K562 (cell line): ENCODE results near the gene LPCAT3. TPM values are rescaled to one million over a fixed set of nuclear protein-coding genes. Genes with fewer than 3 reads are reported as not detected.

Experiments used
- ATAC-seq: fragments of 200-7000 bp; cut with Tn5 transposase; 3 replicates; pipeline ENCODE4 v1.9.1; 2020; ENCODE audit warnings: moderate library complexity
- BruUV-seq: library from RNA; stranded (reverse); fragments of 400-500 nt; replicated peaks from 2 replicates; lab custom pipeline; 2021; lab: Mats Ljungman, UMichigan
- CTCF ChIA-PET: fragments of 300-600 bp; formaldehyde crosslinking; extraction: SDS; loops from one replicate; lab custom pipeline; 2021; ENCODE audit warnings: low intra/inter-chr PET ratio; lab: Yijun Ruan, JAX
- POLR2A ChIA-PET: fragments of 300-600, 350-650 bp; sonication (Branson Sonifier 250); formaldehyde crosslinking; extraction: SDS; loops from one replicate; lab custom pipeline; 2021; ENCODE audit warnings: antibody characterized with exemption, inconsistent platforms; lab: Yijun Ruan, JAX
- DNase-seq, 4 experiments: peaks; one replicate each; pipeline versions ENCODE4 v3.0.0 to v3.0.0-alpha.2; 2011 to 2018; ENCODE audit warnings: low spot score in 3 of 4, mixed read lengths in 3 of 4; ENCODE audit errors: extremely low read depth in 1 of 4
- FAIRE-seq: peaks from 2 replicates; lab custom pipeline; 2011; peaks lifted over from hg19 to GRCh38; lab: Jason Lieb, UNC
- H2AFZ ChIP-seq: 2 replicates; pipeline ENCODE4 v1.6.0; 2011; ENCODE audit warnings: low read depth, low read length, control low read depth, inconsistent platforms
- H3K27ac ChIP-seq: fragments of 200-600 bp; 3 replicates; pipeline ENCODE4 v1.8.0; 2011; ENCODE audit warnings: low read depth, mild to moderate bottlenecking, control low read depth, inconsistent platforms, low read length, moderate library complexity, mixed read lengths; ENCODE audit errors: extremely low read depth
- H3K27me3 ChIP-seq, 2 experiments: fragments of 300-600 bp in 1 of 2; 2 replicates in 1 of 2; 3 replicates in 1 of 2; pipeline versions ENCODE4 v1.6.0 to v1.8.0; 2011; ENCODE audit warnings: inconsistent platforms in 2 of 2, low read length in 2 of 2, mild to moderate bottlenecking in 1 of 2, mixed read lengths in 1 of 2, moderate library complexity in 1 of 2; ENCODE audit not compliant: control insufficient read depth in 2 of 2, insufficient read depth in 2 of 2
- H3K36me3 ChIP-seq: fragments of 300-600 bp; 3 replicates; pipeline ENCODE4 v1.8.0; 2011; ENCODE audit warnings: mild to moderate bottlenecking, low read length, inconsistent platforms; ENCODE audit not compliant: control insufficient read depth, insufficient read depth
- H3K4me1 ChIP-seq, 2 experiments: fragments of 200-600 bp in 1 of 2; replicated peaks in 1 of 2; 2 replicates in 1 of 2; 3 replicates in 1 of 2; pipeline versions ENCODE4 v1.5.1 to v1.8.0; 2011; ENCODE audit warnings: inconsistent platforms in 2 of 2, low read length in 2 of 2, mild to moderate bottlenecking in 1 of 2, mixed read lengths in 1 of 2, moderate library complexity in 1 of 2; ENCODE audit not compliant: control insufficient read depth in 2 of 2, insufficient read depth in 2 of 2
- H3K4me2 ChIP-seq: 2 replicates; pipeline ENCODE4 v1.6.1; 2011; ENCODE audit warnings: low read length, control low read depth, inconsistent platforms, mixed read lengths; ENCODE audit not compliant: insufficient read depth
- H3K4me3 ChIP-seq: fragments of 200-600 bp; sonication (generic), shearing (Covaris generic); 2 replicates; pipeline ENCODE4 v1.5.1; 2016; ENCODE audit warnings: control low read depth, inconsistent platforms
- H3K79me2 ChIP-seq: fragments of 200-600 bp; 3 replicates; pipeline ENCODE4 v1.8.0; 2011; ENCODE audit warnings: low read length, inconsistent platforms; ENCODE audit not compliant: control insufficient read depth, insufficient read depth
- H3K9ac ChIP-seq, 2 experiments: 2 replicates each; pipeline versions ENCODE4 v1.6.0 to v1.6.1; 2011; ENCODE audit warnings: low read depth in 2 of 2, low read length in 2 of 2, control low read depth in 1 of 2, inconsistent platforms in 1 of 2, mild to moderate bottlenecking in 1 of 2, mixed read lengths in 1 of 2; ENCODE audit not compliant: insufficient read depth in 1 of 2
- H3K9me1 ChIP-seq: one replicate; pipeline ENCODE4 v1.6.0; 2011; ENCODE audit warnings: inconsistent platforms, mild to moderate bottlenecking, low read length, moderate library complexity; ENCODE audit not compliant: control insufficient read depth, insufficient read depth
- H3K9me3 ChIP-seq: replicated peaks from 2 replicates; pipeline ENCODE4 v1.5.1; 2011; ENCODE audit warnings: low read depth, low read length, inconsistent platforms; ENCODE audit not compliant: control insufficient read depth, insufficient read depth
- H4K20me1 ChIP-seq: replicated peaks from 2 replicates; pipeline ENCODE4 v1.6.1; 2011; ENCODE audit warnings: low read length, inconsistent platforms, mixed read lengths; ENCODE audit not compliant: control insufficient read depth, insufficient read depth
- BCOR ChIP-seq: fragments of 450-650 bp; IDR thresholded peaks from 2 replicates; pipeline ENCODE4 v1.6.1; 2016
- EP300 ChIP-seq: IDR thresholded peaks from 2 replicates; pipeline ENCODE4 v1.6.1; 2012; ENCODE audit warnings: low read length, improper control_type of control experiment
- HIVEP1 ChIP-seq: fragments of 250-450 bp; sonication (Bioruptor Pico); IDR thresholded peaks from 2 replicates; pipeline ENCODE4 v1.4.0; 2020; ENCODE audit warnings: mild to moderate bottlenecking
- NCOA4 ChIP-seq: fragments of 450-650 bp; IDR thresholded peaks from 2 replicates; pipeline ENCODE4 v1.6.1; 2018; ENCODE audit warnings: mild to moderate bottlenecking; ENCODE audit not compliant: partially characterized antibody
- SPI1 ChIP-seq: IDR thresholded peaks from 2 replicates; pipeline ENCODE4 v1.6.1; 2011; ENCODE audit warnings: low read depth, low read length, control low read depth, borderline replicate concordance
- ZNF174 ChIP-seq: fragments of 250-450 bp; sonication (Bioruptor Pico); IDR thresholded peaks from 2 replicates; pipeline ENCODE4 v1.4.0; 2020; ENCODE audit warnings: mild to moderate bottlenecking
- in situ Hi-C: fragments of 300-500 bp; cut with MboI; formaldehyde crosslinking; loops from 4 replicates; pipeline ENCODE4 v1.15.0; 2018; ENCODE audit warnings: inconsistent platforms, mixed read lengths
- intact Hi-C: fragments of 100-400 bp; cut with micrococcal nuclease; formaldehyde crosslinking; loops from 2 replicates; pipeline ENCODE4 v1.14.2; 2022
- polyA plus RNA-seq, 8 experiments: library from polyadenylated mRNA; depleted of rRNA in 4 of 8; stranded (reverse) in 5 of 8; unstranded in 3 of 8; fragments of >200 nt; fragmentation: Nextera tagmentation in 2 of 8; fragmentation: Illumina TruSeq in 1 of 8; extraction: Ambion mirVana in 2 of 8; extraction: Trizol in 1 of 8; gene quantifications; 2 replicates each; pipeline versions ENCODE4 v1.2.1 to v1.2.3, GENCODE V29; 2011 to 2014; ENCODE audit warnings: inconsistent platforms in 1 of 8, missing spikeins in 1 of 8
- total RNA-seq, 7 experiments: library from RNA; depleted of rRNA in 6 of 7; stranded (reverse); fragments of >200 nt in 6 of 7; fragmentation: Illumina TruSeq in 2 of 7; extraction: Trizol in 2 of 7; gene quantifications; 2 replicates each; pipeline versions ENCODE4 v1.2.1 to v1.2.3, GENCODE V29; 2011 to 2021; ENCODE audit warnings: low replicate concordance in 1 of 7
- TF ChIP-seq, protein P1 (sequence below): fragments of 200-800 bp; sonication (Bioruptor generic); IDR thresholded peaks from 2 replicates; pipeline ENCODE4 v1.6.1; 2017; ENCODE audit warnings: missing genetic modification characterization, missing compliant biosample characterization
- TF ChIP-seq, protein P2 (sequence below): fragments of 450-650 bp; IDR thresholded peaks from 2 replicates; pipeline ENCODE4 v1.6.1; 2016; ENCODE audit warnings: mild to moderate bottlenecking, moderate library complexity

LPCAT3 gene
- total and polyA plus RNA-seq, 9 of the 15 experiments (the other 6 are each of a cell fraction or from before 2014, with no cell fraction given), result 4.9 to 52.5 (median 25.3) TPM

DNA sequence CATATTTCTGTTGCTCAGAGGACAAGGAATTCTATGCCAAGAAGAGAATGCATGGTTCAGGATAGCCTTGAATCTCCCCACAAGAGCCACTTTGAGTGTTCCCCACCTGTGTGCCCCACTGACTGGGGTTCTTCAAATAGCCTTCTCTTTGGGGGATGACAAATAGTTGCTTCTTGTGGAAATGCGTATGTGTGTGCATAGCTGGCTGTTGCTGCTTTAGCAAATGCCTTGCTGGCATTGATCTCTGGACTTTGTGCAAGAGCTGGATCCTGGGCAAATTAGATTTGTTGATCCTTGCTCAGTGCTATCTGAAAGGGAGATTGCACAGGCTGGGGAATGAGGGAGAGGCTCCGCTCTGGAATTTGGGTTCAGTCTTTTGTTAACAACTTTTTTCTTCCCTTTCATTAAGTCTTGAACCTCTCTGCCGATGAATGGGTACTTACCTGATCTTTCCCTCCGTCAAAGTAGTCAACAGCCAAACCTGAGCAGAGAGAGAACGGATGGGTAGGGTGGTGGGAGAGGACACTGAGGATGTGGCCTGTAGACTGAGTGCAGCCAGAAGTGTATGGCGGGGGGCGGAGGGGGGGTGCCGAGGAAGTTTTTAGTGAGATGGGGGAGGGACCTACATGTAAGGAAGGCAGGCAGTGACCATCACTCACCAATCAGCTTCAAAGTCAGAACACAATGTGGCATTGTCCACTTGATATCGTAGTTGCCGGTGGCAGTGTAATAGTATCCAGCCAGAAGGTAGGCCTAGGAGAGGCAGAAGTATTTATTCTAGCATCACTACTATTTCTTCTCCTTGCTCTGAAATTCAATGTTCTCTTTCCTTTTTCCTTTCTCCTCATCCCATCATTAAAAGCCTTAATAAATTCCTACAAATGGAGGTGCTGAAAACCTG is 36.9 kb downstream of the LPCAT3 start (continued):
- TF ChIP-seq HIVEP1 (CRISPR knock-in tag), result no peak
- TF ChIP-seq EP300, result no peak
- TF ChIP-seq, protein P1, sequence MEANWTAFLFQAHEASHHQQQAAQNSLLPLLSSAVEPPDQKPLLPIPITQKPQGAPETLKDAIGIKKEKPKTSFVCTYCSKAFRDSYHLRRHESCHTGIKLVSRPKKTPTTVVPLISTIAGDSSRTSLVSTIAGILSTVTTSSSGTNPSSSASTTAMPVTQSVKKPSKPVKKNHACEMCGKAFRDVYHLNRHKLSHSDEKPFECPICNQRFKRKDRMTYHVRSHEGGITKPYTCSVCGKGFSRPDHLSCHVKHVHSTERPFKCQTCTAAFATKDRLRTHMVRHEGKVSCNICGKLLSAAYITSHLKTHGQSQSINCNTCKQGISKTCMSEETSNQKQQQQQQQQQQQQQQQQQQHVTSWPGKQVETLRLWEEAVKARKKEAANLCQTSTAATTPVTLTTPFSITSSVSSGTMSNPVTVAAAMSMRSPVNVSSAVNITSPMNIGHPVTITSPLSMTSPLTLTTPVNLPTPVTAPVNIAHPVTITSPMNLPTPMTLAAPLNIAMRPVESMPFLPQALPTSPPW (CRISPR knock-in tag), result no peak

DNA sequence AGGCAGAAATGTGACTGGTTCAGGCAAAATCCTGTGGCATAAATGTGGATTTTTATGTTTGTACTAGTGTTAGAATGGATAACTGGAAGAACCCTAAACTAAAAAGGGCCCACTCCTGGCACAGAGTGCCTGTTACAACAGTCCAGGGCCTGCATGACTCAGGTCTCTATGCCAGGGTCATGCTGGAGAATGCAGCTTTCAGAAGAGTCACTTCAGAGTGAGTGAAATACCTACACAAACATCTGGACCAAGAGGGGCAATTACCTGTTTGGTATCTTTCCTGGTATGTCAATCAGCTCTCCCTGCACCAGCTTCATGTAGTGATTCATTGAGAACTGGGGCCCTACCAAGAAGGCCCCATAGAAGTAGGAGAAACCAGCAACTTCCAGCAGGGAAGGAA is 37.5 kb downstream of the LPCAT3 start:
- no peak for ATAC-seq
- H3K9ac ChIP-seq, result no peak overlapping the region
- CTCF ChIA-PET, result no interaction called here
- in situ Hi-C loops (no loop called here), intact Hi-C loops (no loop called here)
- no peak overlapping the region for H3K4me3 ChIP-seq
- no peak overlapping the region for H3K27ac ChIP-seq
- DNase-seq, result no peak
- no peaks in the 10 kb centered on the region for H3K9me1 ChIP-seq
- H3K79me2 ChIP-seq, result no peaks in the 10 kb centered on the region
- no TSS peak for BruUV-seq
- no peaks in the 10 kb centered on the region for H4K20me1 ChIP-seq
- H3K36me3 ChIP-seq, result peaks cover 77% of the 10 kb centered on the region
- POLR2A ChIA-PET, result interaction anchor here (1.0 kb wide), 1 partner anchor 16 kb away, joined by 3 read pairs; no protein-coding TSS in a partner anchor
- no peak overlapping the region for H3K4me2 ChIP-seq
- no peaks in the 10 kb centered on the region for H3K27me3 ChIP-seq
- no peaks in the 10 kb centered on the region for H3K9me3 ChIP-seq
- H2AFZ ChIP-seq, result no peak overlapping the region
- FAIRE-seq, result no peak
- peaks cover 0 to 4% of the 10 kb centered on the region in 2 experiments; a peak in 1 of 5 replicates for H3K4me1 ChIP-seq
- TF ChIP-seq BCOR (no peak), SPI1 (no peak), NCOA4 (no peak), ZNF174 (CRISPR knock-in tag) (no peak)
- TF ChIP-seq, protein P2, sequence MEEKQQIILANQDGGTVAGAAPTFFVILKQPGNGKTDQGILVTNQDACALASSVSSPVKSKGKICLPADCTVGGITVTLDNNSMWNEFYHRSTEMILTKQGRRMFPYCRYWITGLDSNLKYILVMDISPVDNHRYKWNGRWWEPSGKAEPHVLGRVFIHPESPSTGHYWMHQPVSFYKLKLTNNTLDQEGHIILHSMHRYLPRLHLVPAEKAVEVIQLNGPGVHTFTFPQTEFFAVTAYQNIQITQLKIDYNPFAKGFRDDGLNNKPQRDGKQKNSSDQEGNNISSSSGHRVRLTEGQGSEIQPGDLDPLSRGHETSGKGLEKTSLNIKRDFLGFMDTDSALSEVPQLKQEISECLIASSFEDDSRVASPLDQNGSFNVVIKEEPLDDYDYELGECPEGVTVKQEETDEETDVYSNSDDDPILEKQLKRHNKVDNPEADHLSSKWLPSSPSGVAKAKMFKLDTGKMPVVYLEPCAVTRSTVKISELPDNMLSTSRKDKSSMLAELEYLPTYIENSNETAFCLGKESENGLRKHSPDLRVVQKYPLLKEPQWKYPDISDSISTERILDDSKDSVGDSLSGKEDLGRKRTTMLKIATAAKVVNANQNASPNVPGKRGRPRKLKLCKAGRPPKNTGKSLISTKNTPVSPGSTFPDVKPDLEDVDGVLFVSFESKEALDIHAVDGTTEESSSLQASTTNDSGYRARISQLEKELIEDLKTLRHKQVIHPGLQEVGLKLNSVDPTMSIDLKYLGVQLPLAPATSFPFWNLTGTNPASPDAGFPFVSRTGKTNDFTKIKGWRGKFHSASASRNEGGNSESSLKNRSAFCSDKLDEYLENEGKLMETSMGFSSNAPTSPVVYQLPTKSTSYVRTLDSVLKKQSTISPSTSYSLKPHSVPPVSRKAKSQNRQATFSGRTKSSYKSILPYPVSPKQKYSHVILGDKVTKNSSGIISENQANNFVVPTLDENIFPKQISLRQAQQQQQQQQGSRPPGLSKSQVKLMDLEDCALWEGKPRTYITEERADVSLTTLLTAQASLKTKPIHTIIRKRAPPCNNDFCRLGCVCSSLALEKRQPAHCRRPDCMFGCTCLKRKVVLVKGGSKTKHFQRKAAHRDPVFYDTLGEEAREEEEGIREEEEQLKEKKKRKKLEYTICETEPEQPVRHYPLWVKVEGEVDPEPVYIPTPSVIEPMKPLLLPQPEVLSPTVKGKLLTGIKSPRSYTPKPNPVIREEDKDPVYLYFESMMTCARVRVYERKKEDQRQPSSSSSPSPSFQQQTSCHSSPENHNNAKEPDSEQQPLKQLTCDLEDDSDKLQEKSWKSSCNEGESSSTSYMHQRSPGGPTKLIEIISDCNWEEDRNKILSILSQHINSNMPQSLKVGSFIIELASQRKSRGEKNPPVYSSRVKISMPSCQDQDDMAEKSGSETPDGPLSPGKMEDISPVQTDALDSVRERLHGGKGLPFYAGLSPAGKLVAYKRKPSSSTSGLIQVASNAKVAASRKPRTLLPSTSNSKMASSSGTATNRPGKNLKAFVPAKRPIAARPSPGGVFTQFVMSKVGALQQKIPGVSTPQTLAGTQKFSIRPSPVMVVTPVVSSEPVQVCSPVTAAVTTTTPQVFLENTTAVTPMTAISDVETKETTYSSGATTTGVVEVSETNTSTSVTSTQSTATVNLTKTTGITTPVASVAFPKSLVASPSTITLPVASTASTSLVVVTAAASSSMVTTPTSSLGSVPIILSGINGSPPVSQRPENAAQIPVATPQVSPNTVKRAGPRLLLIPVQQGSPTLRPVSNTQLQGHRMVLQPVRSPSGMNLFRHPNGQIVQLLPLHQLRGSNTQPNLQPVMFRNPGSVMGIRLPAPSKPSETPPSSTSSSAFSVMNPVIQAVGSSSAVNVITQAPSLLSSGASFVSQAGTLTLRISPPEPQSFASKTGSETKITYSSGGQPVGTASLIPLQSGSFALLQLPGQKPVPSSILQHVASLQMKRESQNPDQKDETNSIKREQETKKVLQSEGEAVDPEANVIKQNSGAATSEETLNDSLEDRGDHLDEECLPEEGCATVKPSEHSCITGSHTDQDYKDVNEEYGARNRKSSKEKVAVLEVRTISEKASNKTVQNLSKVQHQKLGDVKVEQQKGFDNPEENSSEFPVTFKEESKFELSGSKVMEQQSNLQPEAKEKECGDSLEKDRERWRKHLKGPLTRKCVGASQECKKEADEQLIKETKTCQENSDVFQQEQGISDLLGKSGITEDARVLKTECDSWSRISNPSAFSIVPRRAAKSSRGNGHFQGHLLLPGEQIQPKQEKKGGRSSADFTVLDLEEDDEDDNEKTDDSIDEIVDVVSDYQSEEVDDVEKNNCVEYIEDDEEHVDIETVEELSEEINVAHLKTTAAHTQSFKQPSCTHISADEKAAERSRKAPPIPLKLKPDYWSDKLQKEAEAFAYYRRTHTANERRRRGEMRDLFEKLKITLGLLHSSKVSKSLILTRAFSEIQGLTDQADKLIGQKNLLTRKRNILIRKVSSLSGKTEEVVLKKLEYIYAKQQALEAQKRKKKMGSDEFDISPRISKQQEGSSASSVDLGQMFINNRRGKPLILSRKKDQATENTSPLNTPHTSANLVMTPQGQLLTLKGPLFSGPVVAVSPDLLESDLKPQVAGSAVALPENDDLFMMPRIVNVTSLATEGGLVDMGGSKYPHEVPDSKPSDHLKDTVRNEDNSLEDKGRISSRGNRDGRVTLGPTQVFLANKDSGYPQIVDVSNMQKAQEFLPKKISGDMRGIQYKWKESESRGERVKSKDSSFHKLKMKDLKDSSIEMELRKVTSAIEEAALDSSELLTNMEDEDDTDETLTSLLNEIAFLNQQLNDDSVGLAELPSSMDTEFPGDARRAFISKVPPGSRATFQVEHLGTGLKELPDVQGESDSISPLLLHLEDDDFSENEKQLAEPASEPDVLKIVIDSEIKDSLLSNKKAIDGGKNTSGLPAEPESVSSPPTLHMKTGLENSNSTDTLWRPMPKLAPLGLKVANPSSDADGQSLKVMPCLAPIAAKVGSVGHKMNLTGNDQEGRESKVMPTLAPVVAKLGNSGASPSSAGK, result no peak
